Neural cell (in vitro differentiated cells): Measurements from ENCODE around the gene PAFAH1B1. TPM values are rescaled to one million over a fixed set of nuclear protein-coding genes. Genes with fewer than 3 reads are reported as not detected.

ENCODE experiments used
- H2AFZ ChIP-seq: fragments of 200-600, 300-800 bp; sonication (generic), shearing (Covaris generic); 2 replicates; pipeline ENCODE4 v1.6.0; 2014; ENCODE audit warnings: low read depth, mild to moderate bottlenecking, antibody characterized with exemption, low read length, moderate library complexity
- H3F3A ChIP-seq: fragments of 200-600 bp; shearing (Covaris generic); 2 replicates; pipeline ENCODE4 v1.6.1; 2016; ENCODE audit warnings: mild to moderate bottlenecking, moderate library complexity, mixed read lengths, antibody characterized with exemption, low read length; ENCODE audit not compliant: insufficient read depth, poor library complexity, severe bottlenecking
- H3K27ac ChIP-seq: fragments of 200-600, 300-800 bp; sonication (generic), shearing (Covaris generic); 2 replicates; pipeline ENCODE4 v1.5.1; 2014; ENCODE audit warnings: mild to moderate bottlenecking, low read length, moderate library complexity
- H3K27me3 ChIP-seq: fragments of 300-800, 200-600 bp; sonication (generic), shearing (Covaris generic); 2 replicates; pipeline ENCODE4 v1.6.0; 2014; ENCODE audit warnings: mild to moderate bottlenecking, low read depth, low read length, moderate library complexity; ENCODE audit not compliant: insufficient read depth
- H3K36me3 ChIP-seq: fragments of 300-800, 200-600 bp; sonication (generic), shearing (Covaris generic); 2 replicates; pipeline ENCODE4 v1.5.1; 2014; ENCODE audit warnings: mild to moderate bottlenecking, antibody characterized with exemption, low read length, moderate library complexity; ENCODE audit not compliant: insufficient read depth
- H3K4me2 ChIP-seq: fragments of 300-800, 200-600 bp; sonication (generic), shearing (Covaris generic); 2 replicates; pipeline ENCODE4 v1.6.0; 2014; ENCODE audit warnings: mild to moderate bottlenecking, low read length
- H3K4me3 ChIP-seq: fragments of 300-800, 200-600 bp; sonication (generic), shearing (Covaris generic); 2 replicates; pipeline ENCODE4 v1.5.1; 2014; ENCODE audit warnings: mild to moderate bottlenecking, low read length, moderate library complexity
- H3K79me2 ChIP-seq: fragments of 200-600 bp; shearing (Covaris generic); replicated peaks from 2 replicates; pipeline ENCODE4 v1.6.0; 2014; ENCODE audit warnings: mild to moderate bottlenecking, low read length, moderate library complexity; ENCODE audit not compliant: insufficient read depth
- H3K9ac ChIP-seq: fragments of 300-800, 200-600 bp; sonication (generic), shearing (Covaris generic); 2 replicates; pipeline ENCODE4 v1.6.1; 2016; ENCODE audit warnings: mild to moderate bottlenecking, low read length, mixed read lengths
- H3K9me2 ChIP-seq: fragments of 200-600 bp; shearing (Covaris generic); 2 replicates; pipeline ENCODE4 v1.6.1; 2016; ENCODE audit warnings: mild to moderate bottlenecking, low read length, mixed read lengths; ENCODE audit not compliant: insufficient read depth
- H3K9me3 ChIP-seq: fragments of 200-600, 300-800 bp; sonication (generic), shearing (Covaris generic); 2 replicates; pipeline ENCODE4 v1.6.1; 2016; ENCODE audit warnings: mild to moderate bottlenecking, mixed run types, low read length, moderate library complexity, mixed read lengths
- H4K20me1 ChIP-seq: fragments of 200-600 bp; shearing (Covaris generic); 2 replicates; pipeline ENCODE4 v1.6.1; 2016; ENCODE audit warnings: mild to moderate bottlenecking, mixed run types; ENCODE audit not compliant: insufficient read depth
- CTCF ChIP-seq: fragments of 450-650 bp; IDR thresholded peaks from 2 replicates; pipeline ENCODE4 v1.5.1; 2014; ENCODE audit warnings: antibody characterized with exemption, mild to moderate bottlenecking, moderate library complexity; ENCODE audit not compliant: poor library complexity, severe bottlenecking
- EP300 ChIP-seq: fragments of 450-650 bp; conservative IDR thresholded peaks from 2 replicates; pipeline ENCODE4 v1.6.1; 2014; ENCODE audit warnings: antibody characterized with exemption, mild to moderate bottlenecking, moderate library complexity; ENCODE audit not compliant: poor library complexity, severe bottlenecking
- EZH2 ChIP-seq: fragments of 200-600, 300-800 bp; shearing (Covaris generic), sonication (generic); IDR thresholded peaks from 2 replicates; pipeline ENCODE4 v1.6.1; 2014; ENCODE audit warnings: antibody characterized with exemption, low read length, borderline replicate concordance, mild to moderate bottlenecking; ENCODE audit not compliant: insufficient read depth, poor library complexity, severe bottlenecking
- MXI1 ChIP-seq: fragments of 450-650 bp; conservative IDR thresholded peaks from 2 replicates; pipeline ENCODE4 v1.6.1; 2014; ENCODE audit warnings: antibody characterized with exemption, mild to moderate bottlenecking; ENCODE audit not compliant: poor library complexity, severe bottlenecking
- POLR2AphosphoS5 ChIP-seq: IDR thresholded peaks from 2 replicates; pipeline ENCODE4 v1.6.1; 2012
- RAD21 ChIP-seq: fragments of 450-650 bp; conservative IDR thresholded peaks from 2 replicates; pipeline ENCODE4 v1.6.1; 2014; ENCODE audit warnings: antibody characterized with exemption, mild to moderate bottlenecking, moderate library complexity
- SMC3 ChIP-seq: fragments of 450-650 bp; conservative IDR thresholded peaks from 2 replicates; pipeline ENCODE4 v1.6.1; 2014; ENCODE audit warnings: antibody characterized with exemption, mild to moderate bottlenecking, moderate library complexity; ENCODE audit not compliant: poor library complexity
- TAF1 ChIP-seq: IDR thresholded peaks from 2 replicates; pipeline ENCODE4 v1.6.1; 2012; ENCODE audit warnings: low read depth
- polyA plus RNA-seq: library from polyadenylated mRNA; depleted of rRNA; stranded (reverse); fragments of >200 nt; gene quantifications from 2 replicates; pipeline ENCODE4 v1.2.3, GENCODE V29; 2014
- TF ChIP-seq, protein P1 (sequence below): IDR thresholded peaks from 2 replicates; pipeline ENCODE4 v1.6.1; 2012; ENCODE audit warnings: borderline replicate concordance

The PAFAH1B1 gene
- polyA plus RNA-seq, 1 donor from 2014 or later = 305 TPM

DNA sequence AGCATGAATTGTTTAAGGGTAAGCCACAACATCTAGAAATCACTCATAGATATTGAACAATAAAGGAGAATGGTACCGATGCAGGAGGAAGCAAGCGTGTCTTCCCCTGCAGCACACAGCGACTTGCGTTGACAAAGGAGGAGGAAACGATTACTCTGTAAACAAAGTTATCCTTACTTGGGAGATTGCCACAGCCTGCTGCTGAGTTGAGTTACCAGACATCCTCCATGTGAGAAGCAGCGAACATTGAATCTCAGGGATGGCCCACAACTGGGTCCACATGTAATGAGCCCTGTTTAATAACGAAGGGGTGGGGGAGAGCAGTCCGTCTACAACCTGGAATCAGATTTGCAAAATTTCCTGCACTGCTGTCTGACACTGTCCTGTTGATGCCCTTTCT lies 90.5 kb downstream of the PAFAH1B1 start:
- no peak overlapping the region for H3K4me3 ChIP-seq
- peaks cover 1% of the 10 kb centered on the region for H3K79me2 ChIP-seq
- H3F3A ChIP-seq = no peaks in the 10 kb centered on the region
- no peak overlapping the region for H3K9ac ChIP-seq
- H4K20me1 ChIP-seq = no peaks in the 10 kb centered on the region
- no peak overlapping the region for H3K27ac ChIP-seq
- no peak overlapping the region for H2AFZ ChIP-seq
- H3K36me3 ChIP-seq = peaks cover 12% of the 10 kb centered on the region
- no peaks in the 10 kb centered on the region for H3K9me3 ChIP-seq
- TF ChIP-seq SMC3 (no peak), CTCF (no peak), POLR2AphosphoS5 (no peak), EZH2 (no peak), EP300 (no peak), MXI1 (no peak), RAD21 (no peak), TAF1 (no peak)
- TF ChIP-seq, protein P1, sequence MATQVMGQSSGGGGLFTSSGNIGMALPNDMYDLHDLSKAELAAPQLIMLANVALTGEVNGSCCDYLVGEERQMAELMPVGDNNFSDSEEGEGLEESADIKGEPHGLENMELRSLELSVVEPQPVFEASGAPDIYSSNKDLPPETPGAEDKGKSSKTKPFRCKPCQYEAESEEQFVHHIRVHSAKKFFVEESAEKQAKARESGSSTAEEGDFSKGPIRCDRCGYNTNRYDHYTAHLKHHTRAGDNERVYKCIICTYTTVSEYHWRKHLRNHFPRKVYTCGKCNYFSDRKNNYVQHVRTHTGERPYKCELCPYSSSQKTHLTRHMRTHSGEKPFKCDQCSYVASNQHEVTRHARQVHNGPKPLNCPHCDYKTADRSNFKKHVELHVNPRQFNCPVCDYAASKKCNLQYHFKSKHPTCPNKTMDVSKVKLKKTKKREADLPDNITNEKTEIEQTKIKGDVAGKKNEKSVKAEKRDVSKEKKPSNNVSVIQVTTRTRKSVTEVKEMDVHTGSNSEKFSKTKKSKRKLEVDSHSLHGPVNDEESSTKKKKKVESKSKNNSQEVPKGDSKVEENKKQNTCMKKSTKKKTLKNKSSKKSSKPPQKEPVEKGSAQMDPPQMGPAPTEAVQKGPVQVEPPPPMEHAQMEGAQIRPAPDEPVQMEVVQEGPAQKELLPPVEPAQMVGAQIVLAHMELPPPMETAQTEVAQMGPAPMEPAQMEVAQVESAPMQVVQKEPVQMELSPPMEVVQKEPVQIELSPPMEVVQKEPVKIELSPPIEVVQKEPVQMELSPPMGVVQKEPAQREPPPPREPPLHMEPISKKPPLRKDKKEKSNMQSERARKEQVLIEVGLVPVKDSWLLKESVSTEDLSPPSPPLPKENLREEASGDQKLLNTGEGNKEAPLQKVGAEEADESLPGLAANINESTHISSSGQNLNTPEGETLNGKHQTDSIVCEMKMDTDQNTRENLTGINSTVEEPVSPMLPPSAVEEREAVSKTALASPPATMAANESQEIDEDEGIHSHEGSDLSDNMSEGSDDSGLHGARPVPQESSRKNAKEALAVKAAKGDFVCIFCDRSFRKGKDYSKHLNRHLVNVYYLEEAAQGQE = no peak
- H3K9me2 ChIP-seq = no peaks in the 10 kb centered on the region
- H3K27me3 ChIP-seq = no peaks in the 10 kb centered on the region
- no peak overlapping the region for H3K4me2 ChIP-seq

GRCh38 chr17:2684549-2684948 lies 91.1 kb downstream of the PAFAH1B1 start:
- Histone ChIP-seq H3K27ac (no peak overlapping the region), H2AFZ (no peak overlapping the region), H3K9me2 (no peaks in the 10 kb centered on the region), H3K79me2 (no peaks in the 10 kb centered on the region), H3K9me3 (no peaks in the 10 kb centered on the region), H3K36me3 (peaks cover 12% of the 10 kb centered on the region), H3K4me2 (no peak overlapping the region), H3K4me3 (no peak overlapping the region), H3F3A (no peaks in the 10 kb centered on the region), H3K27me3 (no peaks in the 10 kb centered on the region), H3K9ac (no peak overlapping the region), H4K20me1 (no peaks in the 10 kb centered on the region)
- no peak for TF ChIP-seq EZH2
- no peak for TF ChIP-seq MXI1
- no peak for TF ChIP-seq CTCF
- TF ChIP-seq TAF1 = no peak
- TF ChIP-seq SMC3 = no peak
- no peak for TF ChIP-seq POLR2AphosphoS5
- TF ChIP-seq RAD21 = no peak
- TF ChIP-seq, protein P1 = no peak
- no peak for TF ChIP-seq EP300
